Osteocyte (in vitro differentiated cells): Measurements from ENCODE around the gene SYNE1. TPM values are rescaled to one million over a fixed set of nuclear protein-coding genes. Genes with fewer than 3 reads are reported as not detected.

ENCODE experiments used
- DNase-seq: peaks from one replicate; pipeline ENCODE4 v3.0.0; 2021; ENCODE audit warnings: mixed read lengths; ENCODE audit not compliant: unreplicated experiment; ENCODE audit errors: extremely low spot score
- H3K27ac Mint-ChIP-seq: one replicate; pipeline ENCODE4 v1.8.0; 2021; ENCODE audit warnings: mild to moderate bottlenecking, mixed read lengths; ENCODE audit not compliant: unreplicated experiment
- H3K27me3 Mint-ChIP-seq: one replicate; pipeline ENCODE4 v1.8.0; 2021; ENCODE audit warnings: mixed read lengths; ENCODE audit not compliant: unreplicated experiment
- H3K36me3 Mint-ChIP-seq: one replicate; pipeline ENCODE4 v1.8.0; 2021; ENCODE audit warnings: mixed read lengths; ENCODE audit not compliant: unreplicated experiment
- H3K4me1 Mint-ChIP-seq: one replicate; pipeline ENCODE4 v1.8.0; 2021; ENCODE audit warnings: mixed read lengths; ENCODE audit not compliant: unreplicated experiment
- H3K4me3 Mint-ChIP-seq: one replicate; pipeline ENCODE4 v1.8.0; 2021; ENCODE audit warnings: mild to moderate bottlenecking, moderate library complexity, mixed read lengths; ENCODE audit not compliant: unreplicated experiment
- H3K9me3 Mint-ChIP-seq: one replicate; pipeline ENCODE4 v1.8.0; 2021; ENCODE audit warnings: mixed read lengths; ENCODE audit not compliant: unreplicated experiment
- total RNA-seq: library from RNA; stranded (reverse); gene quantifications from 2 replicates; pipeline ENCODE4 v1.2.1, GENCODE V29; 2021
- TF ChIP-seq, protein P1 (sequence below): fragments of 200-600 bp; sonication (generic); IDR thresholded peaks from 2 replicates; pipeline ENCODE4 v1.5.0; 2021; ENCODE audit warnings: antibody characterized with exemption, mild to moderate bottlenecking, moderate library complexity

Gene SYNE1
- total RNA-seq, 1 donor from 2014 or later, result 130 TPM

DNA sequence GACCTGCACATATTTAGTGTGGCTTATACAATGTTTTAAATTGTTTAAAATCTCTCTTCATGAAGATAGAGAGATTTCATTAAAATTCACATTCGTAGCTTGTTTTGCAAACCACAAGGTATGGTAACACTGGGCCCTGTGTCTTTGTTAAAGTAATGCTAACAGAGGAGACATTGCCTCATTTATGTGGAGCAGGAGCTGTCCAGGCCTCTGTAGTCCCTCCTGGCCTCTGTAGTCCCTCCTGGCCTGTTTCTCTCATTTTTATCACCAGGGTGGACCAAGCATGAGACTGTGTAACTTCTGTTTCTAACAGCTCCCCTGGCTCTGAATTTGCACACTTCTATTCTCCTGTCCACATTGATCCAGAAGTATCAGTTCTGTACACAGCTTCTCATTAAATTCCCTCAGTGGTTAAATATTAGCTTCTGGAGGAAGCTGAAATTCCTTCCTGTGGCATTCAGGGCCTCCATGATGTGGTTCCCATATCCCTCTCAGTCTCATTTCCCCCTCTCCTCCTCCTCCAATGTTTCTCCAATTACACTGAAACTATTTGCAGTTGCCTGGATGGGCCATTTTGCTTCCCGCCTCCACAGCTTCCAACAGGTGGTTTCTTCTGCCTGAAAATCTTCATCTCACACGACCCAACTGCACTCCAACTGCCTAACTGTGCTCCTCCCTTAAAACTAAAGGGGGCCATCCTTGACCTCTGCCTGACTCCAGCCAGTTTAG, 340.4 kb downstream of the SYNE1 start:
- no peak overlapping the region for H3K4me3 Mint-ChIP-seq
- peaks cover 38% of the 10 kb centered on the region for H3K36me3 Mint-ChIP-seq
- no peak overlapping the region for H3K27ac Mint-ChIP-seq
- H3K9me3 Mint-ChIP-seq, result no peaks in the 10 kb centered on the region
- DNase-seq, result no peak
- H3K4me1 Mint-ChIP-seq, result peaks cover 13% of the 10 kb centered on the region
- TF ChIP-seq, protein P1, sequence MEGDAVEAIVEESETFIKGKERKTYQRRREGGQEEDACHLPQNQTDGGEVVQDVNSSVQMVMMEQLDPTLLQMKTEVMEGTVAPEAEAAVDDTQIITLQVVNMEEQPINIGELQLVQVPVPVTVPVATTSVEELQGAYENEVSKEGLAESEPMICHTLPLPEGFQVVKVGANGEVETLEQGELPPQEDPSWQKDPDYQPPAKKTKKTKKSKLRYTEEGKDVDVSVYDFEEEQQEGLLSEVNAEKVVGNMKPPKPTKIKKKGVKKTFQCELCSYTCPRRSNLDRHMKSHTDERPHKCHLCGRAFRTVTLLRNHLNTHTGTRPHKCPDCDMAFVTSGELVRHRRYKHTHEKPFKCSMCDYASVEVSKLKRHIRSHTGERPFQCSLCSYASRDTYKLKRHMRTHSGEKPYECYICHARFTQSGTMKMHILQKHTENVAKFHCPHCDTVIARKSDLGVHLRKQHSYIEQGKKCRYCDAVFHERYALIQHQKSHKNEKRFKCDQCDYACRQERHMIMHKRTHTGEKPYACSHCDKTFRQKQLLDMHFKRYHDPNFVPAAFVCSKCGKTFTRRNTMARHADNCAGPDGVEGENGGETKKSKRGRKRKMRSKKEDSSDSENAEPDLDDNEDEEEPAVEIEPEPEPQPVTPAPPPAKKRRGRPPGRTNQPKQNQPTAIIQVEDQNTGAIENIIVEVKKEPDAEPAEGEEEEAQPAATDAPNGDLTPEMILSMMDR, result no peak
- no peaks in the 10 kb centered on the region for H3K27me3 Mint-ChIP-seq

DNA sequence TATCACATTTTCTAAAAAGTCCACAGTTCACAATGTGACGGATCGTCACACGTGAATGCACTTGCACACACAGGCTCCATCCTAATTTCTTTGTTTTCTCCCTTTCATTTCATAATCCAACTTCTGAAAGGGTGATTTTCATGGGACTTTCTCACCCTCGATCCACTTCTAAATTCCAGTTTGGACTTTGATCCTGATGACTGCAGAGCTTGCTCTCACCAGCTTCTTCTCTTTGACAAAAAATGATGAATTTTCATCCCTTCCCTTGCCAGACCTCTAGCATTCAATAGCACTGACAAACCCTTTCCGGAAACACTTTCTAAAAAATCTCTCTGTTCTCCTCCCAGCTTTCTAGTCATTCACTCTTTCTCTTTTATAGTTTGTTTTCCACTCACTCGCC, 341.2 kb downstream of the SYNE1 start:
- no peak for DNase-seq
- Mint-ChIP-seq H3K27me3 (no peaks in the 10 kb centered on the region), H3K4me1 (peaks cover 7% of the 10 kb centered on the region), H3K36me3 (peaks cover 39% of the 10 kb centered on the region), H3K9me3 (no peaks in the 10 kb centered on the region), H3K4me3 (no peak overlapping the region), H3K27ac (no peak overlapping the region)
- TF ChIP-seq, protein P1, result no peak

DNA sequence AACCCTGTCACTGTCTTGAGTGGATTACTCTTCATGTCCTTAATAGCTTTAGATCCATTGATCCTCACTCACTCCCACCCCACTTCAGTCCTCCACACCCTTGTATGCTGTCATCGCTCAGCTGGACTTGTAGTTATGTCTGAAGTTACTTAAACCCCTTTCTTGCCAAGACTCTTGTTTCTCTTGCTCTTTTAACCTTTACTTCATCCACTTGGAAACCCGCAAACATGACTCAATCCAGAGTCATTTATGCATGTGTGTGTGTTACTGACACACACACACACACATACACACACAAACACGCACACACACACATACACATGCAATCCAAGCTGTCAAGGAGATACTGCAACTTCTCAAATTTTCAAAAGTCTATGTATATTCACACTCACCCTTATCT, 341.8 kb downstream of the SYNE1 start:
- no peak overlapping the region for H3K27ac Mint-ChIP-seq
- no peak for DNase-seq
- peaks cover 41% of the 10 kb centered on the region for H3K36me3 Mint-ChIP-seq
- TF ChIP-seq, protein P1, result no peak
- H3K4me3 Mint-ChIP-seq, result no peak overlapping the region
- no peaks in the 10 kb centered on the region for H3K27me3 Mint-ChIP-seq
- H3K4me1 Mint-ChIP-seq, result peaks cover 1% of the 10 kb centered on the region
- H3K9me3 Mint-ChIP-seq, result no peaks in the 10 kb centered on the region

DNA sequence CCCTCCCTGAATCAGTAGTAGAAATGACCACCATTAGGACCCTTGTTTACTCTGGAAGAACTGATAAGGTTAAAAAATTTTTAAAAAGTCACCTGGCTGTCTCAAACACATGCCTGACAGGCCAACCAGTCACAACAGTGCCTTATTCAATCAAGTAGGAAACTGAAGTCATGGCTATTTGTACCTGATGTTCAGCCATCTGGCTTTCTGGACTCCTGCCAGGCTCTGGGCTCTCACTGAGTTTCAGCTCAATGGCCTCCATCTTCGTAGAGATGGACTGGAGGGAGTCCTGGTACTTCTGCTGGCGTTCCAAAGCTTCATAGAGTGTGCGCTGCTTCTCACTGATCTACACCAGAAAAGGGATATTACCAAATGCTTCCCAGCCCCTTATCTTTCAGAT, 343.8 kb downstream of the SYNE1 start:
- no peak for DNase-seq
- Mint-ChIP-seq H3K4me1 (no peaks in the 10 kb centered on the region), H3K9me3 (no peaks in the 10 kb centered on the region), H3K4me3 (no peak overlapping the region), H3K27ac (no peak overlapping the region), H3K27me3 (no peaks in the 10 kb centered on the region), H3K36me3 (peaks cover 40% of the 10 kb centered on the region)
- TF ChIP-seq, protein P1, result no peak

DNA sequence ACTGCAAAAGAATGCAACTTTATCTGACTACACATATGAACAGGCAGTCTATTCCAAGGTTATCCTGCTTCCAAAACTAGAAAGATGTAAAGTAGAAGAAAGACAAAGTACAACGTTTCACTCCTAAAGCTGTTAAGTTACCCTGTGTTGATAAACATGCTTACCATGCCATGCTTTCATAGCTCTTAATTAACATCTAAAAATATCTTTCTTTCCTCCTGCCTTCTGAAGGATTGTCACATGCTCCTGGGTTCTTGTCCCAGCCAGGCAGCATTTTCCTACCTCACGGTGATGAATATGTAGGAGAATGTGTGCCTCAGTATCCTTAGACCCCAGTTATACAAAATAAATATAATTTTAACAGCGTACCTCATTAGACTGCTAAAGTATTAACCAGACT, 344.6 kb downstream of the SYNE1 start:
- Mint-ChIP-seq H3K4me1 (no peaks in the 10 kb centered on the region), H3K27ac (no peak overlapping the region), H3K4me3 (no peak overlapping the region), H3K27me3 (no peaks in the 10 kb centered on the region), H3K36me3 (peaks cover 44% of the 10 kb centered on the region), H3K9me3 (no peaks in the 10 kb centered on the region)
- DNase-seq, result no peak
- TF ChIP-seq, protein P1, result no peak
